Peyer's patch (tissue), 4 donors: ENCODE data around the gene CFAP20. TPM values are rescaled to one million over a fixed set of nuclear protein-coding genes. Genes with fewer than 3 reads are reported as not detected.
"Not testable (repeated sequence)": the region's sequence is repeated elsewhere in the genome, so short reads cannot be mapped to it uniquely, and the experiment has no call there.

ENCODE experiments used
- DNase-seq, 3 donors: peaks; one replicate each; pipeline ENCODE4 v3.0.0-alpha.2; 2017 to 2019
- H3K27ac ChIP-seq, 4 donors: fragments of 200-600 bp; sonication (generic); one replicate each; pipeline ENCODE4 v1.5.1; 2016 to 2019
- H3K27me3 ChIP-seq, 2 donors: fragments of 200-600 bp; sonication (generic); one replicate each; pipeline ENCODE4 v1.5.1; 2019
- H3K36me3 ChIP-seq, 3 donors: fragments of 200-600 bp; sonication (generic); one replicate each; pipeline ENCODE4 v1.5.1; 2016 to 2019
- H3K4me1 ChIP-seq, 4 donors: fragments of 200-600 bp; sonication (generic); one replicate each; pipeline ENCODE4 v1.5.1; 2016 to 2019
- H3K4me3 ChIP-seq, 4 donors: fragments of 200-600 bp; sonication (generic); 1 replicate in 3 of 4; 2 replicates in 1 of 4; pipeline ENCODE4 v1.5.1; 2016 to 2019; ENCODE audit warnings: mild to moderate bottlenecking in 1 of 4
- H3K9me3 ChIP-seq, 4 donors: fragments of 200-600 bp; sonication (generic); one replicate each; pipeline ENCODE4 v1.5.1; 2016 to 2019; ENCODE audit warnings: mild to moderate bottlenecking in 1 of 4
- CTCF ChIP-seq, 6 experiments: fragments of 450-650 bp in 4 of 6; fragments of 200-600 bp in 2 of 6; sonication (generic) in 1 of 6; IDR thresholded peaks; one replicate each; pipeline ENCODE4 v1.5.1; 2017 to 2019; ENCODE audit warnings: antibody characterized with exemption in 6 of 6, mild to moderate bottlenecking in 3 of 6, moderate library complexity in 1 of 6
- POLR2A ChIP-seq, 2 donors: fragments of 450-650 bp; IDR thresholded peaks; one replicate each; pipeline ENCODE4 v1.5.1; 2017; ENCODE audit warnings: antibody characterized with exemption in 2 of 2, mild to moderate bottlenecking in 2 of 2, moderate library complexity in 2 of 2
- total RNA-seq, 4 donors: library from RNA; depleted of rRNA; stranded (reverse); fragments of >200 nt; gene quantifications; one replicate each; pipeline ENCODE4 v1.1.0, GENCODE V29; 2016

The CFAP20 gene
- total RNA-seq, 4 donors from 2014 or later: 5.8 to 47.7 (median 31.1) TPM

DNA sequence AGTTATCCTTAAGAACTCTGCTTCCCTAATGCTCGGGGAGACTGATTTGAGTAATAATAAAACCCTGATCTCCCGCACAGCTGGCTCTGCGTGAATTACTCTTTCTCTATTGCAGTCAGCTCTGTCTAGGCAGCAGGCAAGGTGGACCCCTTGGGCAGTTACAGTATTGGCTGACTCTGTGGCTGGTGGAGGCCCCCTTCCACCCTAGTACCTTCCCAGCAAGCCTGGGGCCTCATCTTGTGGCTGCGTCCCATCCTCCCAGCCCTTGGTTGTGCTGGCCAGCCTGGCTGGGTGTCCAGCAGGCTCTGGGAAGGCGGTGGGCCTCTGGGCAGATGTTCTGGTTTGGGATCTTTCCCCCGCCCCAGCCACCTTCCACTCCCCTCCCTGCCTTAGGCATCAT is 44.5 kb downstream of the CFAP20 start:
- no peak overlapping the region for H3K4me3 ChIP-seq
- TF ChIP-seq CTCF (IDR thresholded peaks at IDR 0.05) (no peak), POLR2A (IDR thresholded peaks at IDR 0.05) (no peak)
- no peaks in the 10 kb centered on the region for H3K36me3 ChIP-seq
- no peaks in the 10 kb centered on the region for H3K4me1 ChIP-seq
- H3K9me3 ChIP-seq: no peaks in the 10 kb centered on the region
- no peak overlapping the region for H3K27ac ChIP-seq
- no peak for DNase-seq
- no peaks in the 10 kb centered on the region for H3K27me3 ChIP-seq

GRCh38 chr16:58082381-58082780 is 46.8 kb downstream of the CFAP20 start:
- Histone ChIP-seq H3K36me3 (no peaks in the 10 kb centered on the region), H3K4me3 (no peak overlapping the region), H3K4me1 (no peaks in the 10 kb centered on the region), H3K9me3 (no peaks in the 10 kb centered on the region), H3K27me3 (no peaks in the 10 kb centered on the region), H3K27ac (no peak overlapping the region)
- TF ChIP-seq CTCF (IDR thresholded peaks at IDR 0.05) (no peak), POLR2A (IDR thresholded peaks at IDR 0.05) (no peak)
- DNase-seq: no peak

- H3K4me1 ChIP-seq, H3K27me3 ChIP-seq, H3K4me3 ChIP-seq, H3K9me3 ChIP-seq, H3K27ac ChIP-seq, DNase-seq, H3K36me3 ChIP-seq: not testable (repeated sequence)
Observed at GRCh38 chr16:58080657-58081056, 48.5 kb downstream of the CFAP20 start.

GRCh38 chr16:58077796-58078195 is 51.4 kb downstream of the CFAP20 start:
- no peaks in the 10 kb centered on the region for H3K36me3 ChIP-seq
- no peak for DNase-seq
- H3K4me3 ChIP-seq: no peak overlapping the region
- no peaks in the 10 kb centered on the region for H3K9me3 ChIP-seq
- TF ChIP-seq POLR2A (IDR thresholded peaks at IDR 0.05): no peak
- TF ChIP-seq CTCF (IDR thresholded peaks at IDR 0.05): no peak
- H3K27me3 ChIP-seq: no peaks in the 10 kb centered on the region
- H3K27ac ChIP-seq: no peak overlapping the region
- no peaks in the 10 kb centered on the region for H3K4me1 ChIP-seq

DNA sequence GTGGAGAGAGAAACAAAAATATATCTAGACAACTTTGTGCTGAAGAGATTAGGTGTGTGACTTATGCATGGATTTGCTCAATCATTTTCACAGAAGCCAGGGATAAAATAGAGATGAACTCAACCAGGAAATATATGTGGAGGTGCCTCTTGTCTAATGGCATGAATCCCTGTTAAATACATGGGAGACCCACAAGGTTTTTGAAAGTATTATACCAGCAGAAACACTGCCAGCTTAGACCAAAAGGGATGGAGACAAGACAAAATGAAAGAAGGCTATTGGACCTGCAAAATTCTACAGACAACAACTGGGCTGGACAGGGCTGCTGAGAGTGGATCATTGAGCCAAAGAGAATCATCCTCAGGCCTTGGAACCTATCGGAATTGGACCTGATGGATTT is 52.7 kb downstream of the CFAP20 start:
- TF ChIP-seq POLR2A (IDR thresholded peaks at IDR 0.05) (no peak), CTCF (IDR thresholded peaks at IDR 0.05) (no peak)
- H3K27me3 ChIP-seq: no peaks in the 10 kb centered on the region
- no peak overlapping the region for H3K4me3 ChIP-seq
- H3K4me1 ChIP-seq: no peaks in the 10 kb centered on the region
- no peaks in the 10 kb centered on the region for H3K9me3 ChIP-seq
- DNase-seq: no peak
- H3K27ac ChIP-seq: no peak overlapping the region
- no peaks in the 10 kb centered on the region for H3K36me3 ChIP-seq

GRCh38 chr16:58074657-58075056 is 54.5 kb downstream of the CFAP20 start:
- no peak overlapping the region for H3K27ac ChIP-seq

GRCh38 chr16:58073086-58073485 is 56.1 kb downstream of the CFAP20 start:
- not testable (repeated sequence) for H3K27ac ChIP-seq, H3K36me3 ChIP-seq, H3K4me3 ChIP-seq, H3K27me3 ChIP-seq, H3K4me1 ChIP-seq, H3K9me3 ChIP-seq, DNase-seq

More at GRCh38 chr16:58074657-58075056, 54.5 kb downstream of the CFAP20 start:
- Histone ChIP-seq H3K27me3 (no peaks in the 10 kb centered on the region), H3K4me3 (no peak overlapping the region), H3K9me3 (no peaks in the 10 kb centered on the region), H3K4me1 (no peaks in the 10 kb centered on the region), H3K36me3 (no peaks in the 10 kb centered on the region)
- DNase-seq: no peak
- TF ChIP-seq CTCF (IDR thresholded peaks at IDR 0.05) (no peak), POLR2A (IDR thresholded peaks at IDR 0.05) (no peak)

DNA sequence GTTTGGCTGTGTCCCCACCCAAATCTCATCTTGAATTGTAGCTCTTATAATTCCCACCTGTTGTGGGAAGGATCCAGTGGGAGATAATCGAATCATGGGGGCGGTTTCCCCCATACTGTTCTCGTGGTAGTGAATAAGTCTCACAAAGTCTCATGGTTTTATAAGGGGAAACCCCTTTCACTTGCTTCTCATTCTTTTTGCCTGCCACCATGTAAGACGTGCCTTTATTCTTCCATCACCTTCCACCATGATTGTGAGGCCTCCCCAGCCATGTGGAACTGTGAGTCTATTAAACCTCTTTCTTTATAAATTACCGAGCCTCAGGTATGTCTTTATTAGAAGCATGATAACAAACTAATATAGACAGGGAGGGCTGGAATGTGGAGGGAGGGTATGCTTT is 57.0 kb downstream of the CFAP20 start:
- DNase-seq, H3K36me3 ChIP-seq, H3K27me3 ChIP-seq, H3K4me3 ChIP-seq, H3K27ac ChIP-seq, H3K9me3 ChIP-seq, H3K4me1 ChIP-seq: not testable (repeated sequence)
